BE2C (cell line): ENCODE results near the gene RBMS3.

Experiments used
- DNase-seq: peaks from one replicate; pipeline ENCODE4 v3.0.0-alpha.2; 2020
- H3K27me3 ChIP-seq: fragments of 250-450 bp; sonication (Bioruptor Pico); 2 replicates; pipeline ENCODE4 v1.5.1; 2020; ENCODE audit warnings: mild to moderate bottlenecking
- H3K36me3 ChIP-seq: fragments of 250-450 bp; sonication (Bioruptor Pico); 2 replicates; pipeline ENCODE4 v1.5.1; 2020; ENCODE audit warnings: mild to moderate bottlenecking
- H3K4me1 ChIP-seq: fragments of 250-450 bp; sonication (Bioruptor Pico); 2 replicates; pipeline ENCODE4 v1.5.1; 2020
- H3K4me3 ChIP-seq: 2 replicates; pipeline ENCODE4 v1.5.1; 2011; ENCODE audit warnings: low read depth, low read length
- H3K9me3 ChIP-seq: fragments of 250-450 bp; sonication (Bioruptor Pico); 2 replicates; pipeline ENCODE4 v1.5.1; 2020
- CTCF ChIP-seq: IDR thresholded peaks from 2 replicates; pipeline ENCODE4 v1.5.1; 2012; ENCODE audit warnings: mild to moderate bottlenecking, low read depth, low read length

RBMS3 gene

DNA sequence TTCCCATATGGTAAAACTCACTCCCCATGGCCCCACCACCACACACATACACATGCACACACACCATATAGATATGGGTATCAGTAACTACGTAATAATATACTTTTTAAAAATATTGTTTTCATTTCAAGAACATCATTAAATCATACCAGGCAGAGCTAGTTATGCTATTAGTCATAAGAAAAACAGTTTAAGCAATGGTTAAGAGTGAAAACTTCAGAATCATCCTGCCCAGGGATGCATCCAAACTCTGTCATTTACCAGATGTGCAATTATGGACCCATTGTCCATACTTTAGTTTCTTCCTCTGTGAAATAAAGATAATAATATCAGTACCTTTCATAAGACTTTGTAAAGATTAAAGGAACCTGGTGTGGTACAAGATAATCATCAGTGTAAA lies 608.3 kb downstream of the RBMS3 start:
- no peak for TF ChIP-seq CTCF
- no peaks in the 10 kb centered on the region for H3K9me3 ChIP-seq
- no peaks in the 10 kb centered on the region for H3K4me1 ChIP-seq
- H3K27me3 ChIP-seq, result no peaks in the 10 kb centered on the region
- no peak for DNase-seq
- H3K36me3 ChIP-seq, result no peaks in the 10 kb centered on the region
- no peak overlapping the region for H3K4me3 ChIP-seq

DNA sequence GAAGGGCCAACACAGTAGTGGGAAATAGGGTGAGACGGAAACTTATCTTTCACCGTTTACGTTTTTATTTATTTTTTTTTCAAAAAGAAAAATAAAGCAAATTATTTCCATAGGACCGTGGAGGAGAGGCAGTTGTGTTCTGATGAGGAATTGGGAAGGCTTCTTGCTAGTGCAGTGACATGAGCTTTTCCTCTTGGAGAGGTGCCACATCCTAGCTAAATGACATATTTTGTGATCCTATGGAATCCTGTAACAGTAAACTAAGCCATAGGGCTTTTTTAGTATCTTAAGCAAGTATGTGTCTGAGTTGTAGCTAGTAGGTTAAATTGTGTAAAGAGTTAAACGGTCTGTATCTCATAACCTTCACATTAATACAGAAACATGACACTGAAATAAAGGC lies 609.9 kb downstream of the RBMS3 start:
- H3K4me3 ChIP-seq, result no peak overlapping the region

DNA sequence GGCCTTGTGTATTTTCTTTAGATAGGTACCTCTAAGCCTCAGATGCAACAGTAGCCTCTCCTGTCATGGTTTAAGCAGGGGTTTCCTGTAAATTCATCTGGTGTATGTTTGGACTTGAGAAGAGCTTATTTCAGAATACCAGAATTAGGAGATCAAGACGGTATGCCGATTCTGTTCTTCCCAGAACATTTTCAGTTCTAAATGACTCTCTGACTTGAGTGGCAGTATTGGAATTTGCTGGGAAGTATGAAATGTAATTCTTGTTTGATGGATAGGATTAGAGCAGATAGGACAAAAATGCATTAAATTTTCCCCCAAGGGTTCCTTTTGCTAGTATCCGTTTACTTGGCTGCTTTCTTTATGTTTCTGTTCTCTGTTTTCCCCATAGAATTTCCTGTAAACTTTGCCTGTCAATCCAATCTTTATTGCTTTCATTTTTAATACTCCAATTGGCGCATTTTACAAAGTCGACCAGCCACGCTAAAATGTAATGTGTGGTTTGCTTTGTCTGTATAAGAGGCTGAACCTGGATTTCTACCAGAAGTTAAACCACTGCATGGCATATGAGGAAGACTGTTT lies 612.2 kb downstream of the RBMS3 start:
- H3K4me1 ChIP-seq, result no peaks in the 10 kb centered on the region
- H3K9me3 ChIP-seq, result no peaks in the 10 kb centered on the region
- TF ChIP-seq CTCF, result no peak
- no peaks in the 10 kb centered on the region for H3K36me3 ChIP-seq
- no peak for DNase-seq
- no peaks in the 10 kb centered on the region for H3K27me3 ChIP-seq
- H3K4me3 ChIP-seq, result no peak overlapping the region

More for the DNA sequence above, 609.9 kb downstream of the RBMS3 start:
- no peaks in the 10 kb centered on the region for H3K27me3 ChIP-seq
- TF ChIP-seq CTCF, result no peak
- H3K9me3 ChIP-seq, result no peaks in the 10 kb centered on the region
- DNase-seq, result no peak
- no peaks in the 10 kb centered on the region for H3K36me3 ChIP-seq
- no peaks in the 10 kb centered on the region for H3K4me1 ChIP-seq

DNA sequence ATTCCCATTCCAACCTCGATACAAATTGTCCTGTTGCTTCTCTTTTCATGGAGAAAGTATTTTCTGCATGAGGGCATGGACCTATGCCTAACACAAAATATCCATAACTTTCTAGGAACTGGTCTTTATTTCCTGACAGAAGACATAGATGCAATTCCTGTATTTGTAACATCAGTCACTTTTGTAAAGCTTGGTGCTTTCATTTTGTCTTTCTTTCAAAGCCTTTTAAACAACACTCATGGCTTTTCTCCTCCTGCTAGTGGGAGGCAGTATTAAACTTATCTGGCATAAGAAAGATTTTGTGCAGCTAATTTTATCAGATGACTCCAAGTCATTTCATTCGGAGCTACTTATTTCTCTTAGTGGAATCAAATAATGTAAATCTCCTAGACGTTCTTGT lies 616.0 kb downstream of the RBMS3 start:
- TF ChIP-seq CTCF, result no peak
- no peaks in the 10 kb centered on the region for H3K4me1 ChIP-seq
- no peak overlapping the region for H3K4me3 ChIP-seq
- H3K36me3 ChIP-seq, result no peaks in the 10 kb centered on the region
- H3K9me3 ChIP-seq, result no peaks in the 10 kb centered on the region
- H3K27me3 ChIP-seq, result no peaks in the 10 kb centered on the region
- no peak for DNase-seq

DNA sequence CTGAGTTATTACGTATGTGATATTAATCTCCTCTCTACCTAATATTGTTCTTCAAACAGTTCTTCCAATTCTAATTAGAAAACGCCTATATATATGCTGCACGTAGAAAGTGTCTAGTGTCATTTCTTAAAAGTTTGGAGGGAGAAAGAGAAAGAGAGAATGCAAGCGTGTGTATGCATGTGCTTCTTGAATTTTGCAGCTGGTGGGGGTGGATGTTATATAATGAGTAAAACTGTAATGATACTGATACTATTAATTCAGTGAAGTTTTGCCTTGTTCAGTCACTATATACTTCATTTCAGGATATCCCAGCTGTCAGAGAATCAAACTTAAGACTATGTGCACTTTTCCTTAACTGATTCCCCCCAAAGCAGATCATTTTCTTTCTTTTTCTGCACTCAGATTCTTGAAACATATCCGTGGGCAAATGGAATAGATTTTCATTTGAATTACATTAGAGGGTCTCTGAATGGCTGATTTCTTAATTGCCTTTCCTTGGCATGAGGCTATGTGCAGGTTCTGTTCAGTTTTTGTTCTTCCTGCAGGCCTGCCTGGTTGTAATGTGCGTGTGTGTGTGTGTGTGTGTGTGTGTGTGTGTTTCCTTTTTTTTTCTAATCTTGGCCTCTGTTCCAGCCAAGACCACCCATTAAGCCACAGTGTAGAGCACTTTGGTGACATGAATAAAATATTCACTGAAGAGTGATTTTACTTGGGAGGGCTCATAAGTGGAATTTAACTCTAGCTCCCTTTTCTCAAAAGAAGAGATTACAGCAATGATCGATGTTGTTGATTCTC lies 617.5 kb downstream of the RBMS3 start:
- Histone ChIP-seq H3K9me3 (no peaks in the 10 kb centered on the region), H3K36me3 (no peaks in the 10 kb centered on the region), H3K4me1 (no peaks in the 10 kb centered on the region), H3K27me3 (no peaks in the 10 kb centered on the region), H3K4me3 (no peak overlapping the region)
- TF ChIP-seq CTCF, result no peak
- no peak for DNase-seq

DNA sequence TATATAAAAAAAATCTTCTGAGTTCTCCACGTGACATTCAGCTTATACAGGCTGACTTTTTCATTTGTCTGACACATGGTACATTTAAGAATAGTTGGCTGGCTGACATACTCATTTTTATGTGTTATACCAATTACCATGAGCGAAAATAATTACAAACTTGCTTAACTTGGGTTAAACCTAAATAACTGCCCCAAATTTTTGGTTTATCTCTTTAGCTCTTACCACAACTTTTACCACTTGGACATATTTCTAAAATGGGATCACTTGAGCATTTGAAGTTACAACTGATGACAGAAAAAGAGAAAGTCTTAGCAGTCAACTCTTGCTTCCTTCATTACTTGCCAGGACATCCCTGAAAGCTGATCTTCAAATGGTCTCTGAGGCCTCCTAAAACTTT lies 618.1 kb downstream of the RBMS3 start:
- Histone ChIP-seq H3K27me3 (no peaks in the 10 kb centered on the region), H3K9me3 (no peaks in the 10 kb centered on the region), H3K4me1 (no peaks in the 10 kb centered on the region), H3K4me3 (no peak overlapping the region), H3K36me3 (no peaks in the 10 kb centered on the region)
- no peak for TF ChIP-seq CTCF
- DNase-seq, result no peak
